ENCODE data around the gene RPL31.

Gene RPL31

GRCh38 chr2:101040072-101040471 is 38.0 kb downstream of the RPL31 start:
- ChIA-PET CTCF (interaction anchor here (0.6 to 1.6 kb wide), 3 partner anchors 27 to 166 kb away, joined by 3 to 4 read pairs (median 3); no protein-coding TSS in a partner anchor), POLR2A (no interaction called here)
- TF ChIP-seq CTCF (IDR thresholded peaks at IDR 0.05; ENCODE audit: insufficient read depth, low read length, missing control alignments) = no peak
- H3K4me3 ChIP-seq (ENCODE audit: low read depth, low read length) = no peak overlapping the region
- DNase-seq (ENCODE audit: low read depth, low spot score) = no peak

- no peak for DNase-seq (ENCODE audit: low read depth, low spot score)
- POLR2A ChIA-PET = no interaction called here
- no peak for TF ChIP-seq CTCF (IDR thresholded peaks at IDR 0.05; ENCODE audit: insufficient read depth, low read length, missing control alignments)
- CTCF ChIA-PET = interaction anchor here (1.6 kb wide), 1 partner anchor 164 kb away, joined by 4 read pairs; no protein-coding TSS in a partner anchor
- no peak overlapping the region for H3K4me3 ChIP-seq (ENCODE audit: low read depth, low read length)
Measured at GRCh38 chr2:101040761-101041160, 38.7 kb downstream of the RPL31 start.

- ChIA-PET CTCF (no interaction called here), POLR2A (no interaction called here)
- no peak for DNase-seq (ENCODE audit: low read depth, low spot score)
- no peak for TF ChIP-seq CTCF (IDR thresholded peaks at IDR 0.05; ENCODE audit: insufficient read depth, low read length, missing control alignments)
- H3K4me3 ChIP-seq (ENCODE audit: low read depth, low read length) = no peak overlapping the region
Measured at GRCh38 chr2:101041413-101041812, 39.3 kb downstream of the RPL31 start.

- no peak for TF ChIP-seq CTCF (IDR thresholded peaks at IDR 0.05; ENCODE audit: insufficient read depth, low read length, missing control alignments)
- ChIA-PET CTCF (interaction anchor here (4.9 kb wide), 1 partner anchor 9 kb away, joined by 36 read pairs; no protein-coding TSS in a partner anchor), POLR2A (no interaction called here)
- no peak overlapping the region for H3K4me3 ChIP-seq (ENCODE audit: low read depth, low read length)
- no peak for DNase-seq (ENCODE audit: low read depth, low spot score)
Measured at GRCh38 chr2:101045330-101045729, 43.2 kb downstream of the RPL31 start.

GRCh38 chr2:101047075-101047766 is 45.1 kb downstream of the RPL31 start:
- TF ChIP-seq CTCF (IDR thresholded peaks at IDR 0.05; ENCODE audit: insufficient read depth, low read length, missing control alignments) = no peak
- DNase-seq (ENCODE audit: low read depth, low spot score) = no peak
- no peak overlapping the region for H3K4me3 ChIP-seq (ENCODE audit: low read depth, low read length)
- CTCF ChIA-PET = interaction anchor here (1.0 to 4.9 kb wide), 3 partner anchors 11 to 158 kb away, joined by 3 to 36 read pairs (median 3); no protein-coding TSS in a partner anchor
- POLR2A ChIA-PET = no interaction called here

- H3K4me3 ChIP-seq (ENCODE audit: low read depth, low read length) = no peak overlapping the region
- DNase-seq (ENCODE audit: low read depth, low spot score) = no peak
- no peak for TF ChIP-seq CTCF (IDR thresholded peaks at IDR 0.05; ENCODE audit: insufficient read depth, low read length, missing control alignments)
- ChIA-PET POLR2A (no interaction called here), CTCF (interaction anchor here (1.0 to 4.9 kb wide), 3 partner anchors 12 to 158 kb away, joined by 3 to 36 read pairs (median 3); no protein-coding TSS in a partner anchor)
Measured at GRCh38 chr2:101047774-101048173, 45.7 kb downstream of the RPL31 start.
